PC-3 (cell line): ENCODE data around the gene PRKAR1B.

Experiments
- EZH2 ChIP-seq: fragments of 300-600 bp; sonication (generic); IDR thresholded peaks from one replicate; pipeline ENCODE4 v1.6.1; 2017; ENCODE audit warnings: antibody characterized with exemption, mild to moderate bottlenecking, low read length; ENCODE audit not compliant: unreplicated experiment
- TF ChIP-seq, protein P1 (sequence below): fragments of 300-600 bp; sonication (generic); conservative IDR thresholded peaks from 2 replicates; pipeline ENCODE4 v1.5.1; 2017; ENCODE audit warnings: antibody characterized with exemption, low read depth, mild to moderate bottlenecking, low read length

GRCh38 chr7:601036-601594 lies 126.0 kb downstream of the PRKAR1B start:
- TF ChIP-seq, protein P1, sequence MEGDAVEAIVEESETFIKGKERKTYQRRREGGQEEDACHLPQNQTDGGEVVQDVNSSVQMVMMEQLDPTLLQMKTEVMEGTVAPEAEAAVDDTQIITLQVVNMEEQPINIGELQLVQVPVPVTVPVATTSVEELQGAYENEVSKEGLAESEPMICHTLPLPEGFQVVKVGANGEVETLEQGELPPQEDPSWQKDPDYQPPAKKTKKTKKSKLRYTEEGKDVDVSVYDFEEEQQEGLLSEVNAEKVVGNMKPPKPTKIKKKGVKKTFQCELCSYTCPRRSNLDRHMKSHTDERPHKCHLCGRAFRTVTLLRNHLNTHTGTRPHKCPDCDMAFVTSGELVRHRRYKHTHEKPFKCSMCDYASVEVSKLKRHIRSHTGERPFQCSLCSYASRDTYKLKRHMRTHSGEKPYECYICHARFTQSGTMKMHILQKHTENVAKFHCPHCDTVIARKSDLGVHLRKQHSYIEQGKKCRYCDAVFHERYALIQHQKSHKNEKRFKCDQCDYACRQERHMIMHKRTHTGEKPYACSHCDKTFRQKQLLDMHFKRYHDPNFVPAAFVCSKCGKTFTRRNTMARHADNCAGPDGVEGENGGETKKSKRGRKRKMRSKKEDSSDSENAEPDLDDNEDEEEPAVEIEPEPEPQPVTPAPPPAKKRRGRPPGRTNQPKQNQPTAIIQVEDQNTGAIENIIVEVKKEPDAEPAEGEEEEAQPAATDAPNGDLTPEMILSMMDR: no peak
- TF ChIP-seq EZH2: no peak
